ENCODE results near the gene RSU1. TPM values are rescaled to one million over a fixed set of nuclear protein-coding genes. Genes with fewer than 3 reads are reported as not detected.

Gene RSU1
- total RNA-seq, 1 experiment from 2014 or later: 54.4 TPM

DNA sequence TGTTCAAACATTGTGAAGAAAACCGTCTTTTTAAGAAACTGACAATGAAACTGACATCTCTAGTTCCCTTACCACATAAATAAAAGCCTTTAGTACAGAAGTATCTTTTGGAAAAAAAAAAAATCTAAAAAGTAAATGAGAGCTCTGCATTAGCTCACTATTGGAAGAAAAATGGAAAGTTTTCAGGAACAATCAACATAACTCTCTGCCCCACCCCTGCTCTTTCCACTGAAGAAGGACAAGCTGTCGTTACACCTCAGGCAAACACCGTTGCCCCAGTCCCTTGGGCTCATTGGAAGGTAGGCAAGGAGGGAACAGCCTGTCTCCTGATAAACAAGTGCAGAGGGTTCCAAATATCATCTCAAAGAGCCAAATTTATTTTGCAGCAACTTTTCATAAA lies 273.1 kb downstream of the RSU1 start:
- H3K27ac Mint-ChIP-seq (ENCODE audit: low read depth, unreplicated experiment): no peak overlapping the region
- H3K27me3 Mint-ChIP-seq (ENCODE audit: insufficient read depth, unreplicated experiment): peaks cover 20% of the 10 kb centered on the region
- H3K4me1 Mint-ChIP-seq (ENCODE audit: insufficient read depth, unreplicated experiment): peaks cover 5% of the 10 kb centered on the region
- H3K4me3 Mint-ChIP-seq (ENCODE audit: unreplicated experiment): no peak overlapping the region
- CTCF ChIA-PET: interaction anchor here (0.6 to 3.3 kb wide), 4 partner anchors 217 to 641 kb away, joined by 3 to 26 read pairs (median 4); no protein-coding TSS in a partner anchor
- no peaks in the 10 kb centered on the region for H3K36me3 Mint-ChIP-seq (ENCODE audit: insufficient read depth, unreplicated experiment)
- intact Hi-C loops (cut with micrococcal nuclease): no loop called here
- DNase-seq (ENCODE audit: unreplicated experiment): no peak
- BruUV-seq (replicated peaks): no TSS peak
- H3K9me3 Mint-ChIP-seq (ENCODE audit: unreplicated experiment): no peaks in the 10 kb centered on the region
- POLR2A ChIA-PET: no interaction called here
- TF ChIP-seq, protein P1, sequence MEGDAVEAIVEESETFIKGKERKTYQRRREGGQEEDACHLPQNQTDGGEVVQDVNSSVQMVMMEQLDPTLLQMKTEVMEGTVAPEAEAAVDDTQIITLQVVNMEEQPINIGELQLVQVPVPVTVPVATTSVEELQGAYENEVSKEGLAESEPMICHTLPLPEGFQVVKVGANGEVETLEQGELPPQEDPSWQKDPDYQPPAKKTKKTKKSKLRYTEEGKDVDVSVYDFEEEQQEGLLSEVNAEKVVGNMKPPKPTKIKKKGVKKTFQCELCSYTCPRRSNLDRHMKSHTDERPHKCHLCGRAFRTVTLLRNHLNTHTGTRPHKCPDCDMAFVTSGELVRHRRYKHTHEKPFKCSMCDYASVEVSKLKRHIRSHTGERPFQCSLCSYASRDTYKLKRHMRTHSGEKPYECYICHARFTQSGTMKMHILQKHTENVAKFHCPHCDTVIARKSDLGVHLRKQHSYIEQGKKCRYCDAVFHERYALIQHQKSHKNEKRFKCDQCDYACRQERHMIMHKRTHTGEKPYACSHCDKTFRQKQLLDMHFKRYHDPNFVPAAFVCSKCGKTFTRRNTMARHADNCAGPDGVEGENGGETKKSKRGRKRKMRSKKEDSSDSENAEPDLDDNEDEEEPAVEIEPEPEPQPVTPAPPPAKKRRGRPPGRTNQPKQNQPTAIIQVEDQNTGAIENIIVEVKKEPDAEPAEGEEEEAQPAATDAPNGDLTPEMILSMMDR (IDR thresholded peaks at IDR 0.05; ENCODE audit: unreplicated experiment): no peak
